22Rv1 (cell line): ENCODE data around the gene SEMA5A.

ENCODE experiments used
- H3K27ac ChIP-seq: fragments of 450-650 bp; 2 replicates; pipeline ENCODE4 v1.5.1; 2017
- ZFX ChIP-seq: fragments of 450-650 bp; IDR thresholded peaks from 2 replicates; pipeline ENCODE4 v1.6.1; 2017; ENCODE audit warnings: antibody characterized with exemption, borderline replicate concordance
- TF ChIP-seq, protein P1 (sequence below): fragments of 450-650 bp; IDR thresholded peaks from 2 replicates; pipeline ENCODE4 v1.5.1; 2017; ENCODE audit warnings: mild to moderate bottlenecking

Gene SEMA5A

DNA sequence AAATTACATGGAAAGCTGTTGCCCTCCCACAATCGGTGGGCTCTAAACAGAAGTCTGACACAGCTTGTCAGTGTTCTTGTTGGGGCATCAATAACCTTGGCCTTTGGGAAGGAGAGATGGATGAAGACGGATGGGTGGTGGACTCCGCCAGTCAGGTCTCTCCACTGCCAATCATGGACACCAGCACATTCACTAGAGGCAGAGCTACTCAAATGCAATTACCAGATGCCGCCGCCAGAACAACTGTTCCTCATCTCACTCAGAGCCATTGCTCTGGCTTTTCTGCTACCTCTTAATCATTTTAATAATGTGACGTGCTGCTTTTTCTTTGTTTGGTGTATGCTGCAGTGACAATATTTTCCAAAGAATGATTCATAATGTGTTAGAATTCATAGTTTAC is 27.9 kb upstream of the SEMA5A start:
- H3K27ac ChIP-seq: no peak overlapping the region
- TF ChIP-seq, protein P1, sequence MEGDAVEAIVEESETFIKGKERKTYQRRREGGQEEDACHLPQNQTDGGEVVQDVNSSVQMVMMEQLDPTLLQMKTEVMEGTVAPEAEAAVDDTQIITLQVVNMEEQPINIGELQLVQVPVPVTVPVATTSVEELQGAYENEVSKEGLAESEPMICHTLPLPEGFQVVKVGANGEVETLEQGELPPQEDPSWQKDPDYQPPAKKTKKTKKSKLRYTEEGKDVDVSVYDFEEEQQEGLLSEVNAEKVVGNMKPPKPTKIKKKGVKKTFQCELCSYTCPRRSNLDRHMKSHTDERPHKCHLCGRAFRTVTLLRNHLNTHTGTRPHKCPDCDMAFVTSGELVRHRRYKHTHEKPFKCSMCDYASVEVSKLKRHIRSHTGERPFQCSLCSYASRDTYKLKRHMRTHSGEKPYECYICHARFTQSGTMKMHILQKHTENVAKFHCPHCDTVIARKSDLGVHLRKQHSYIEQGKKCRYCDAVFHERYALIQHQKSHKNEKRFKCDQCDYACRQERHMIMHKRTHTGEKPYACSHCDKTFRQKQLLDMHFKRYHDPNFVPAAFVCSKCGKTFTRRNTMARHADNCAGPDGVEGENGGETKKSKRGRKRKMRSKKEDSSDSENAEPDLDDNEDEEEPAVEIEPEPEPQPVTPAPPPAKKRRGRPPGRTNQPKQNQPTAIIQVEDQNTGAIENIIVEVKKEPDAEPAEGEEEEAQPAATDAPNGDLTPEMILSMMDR: no peak
- no peak for TF ChIP-seq ZFX

DNA sequence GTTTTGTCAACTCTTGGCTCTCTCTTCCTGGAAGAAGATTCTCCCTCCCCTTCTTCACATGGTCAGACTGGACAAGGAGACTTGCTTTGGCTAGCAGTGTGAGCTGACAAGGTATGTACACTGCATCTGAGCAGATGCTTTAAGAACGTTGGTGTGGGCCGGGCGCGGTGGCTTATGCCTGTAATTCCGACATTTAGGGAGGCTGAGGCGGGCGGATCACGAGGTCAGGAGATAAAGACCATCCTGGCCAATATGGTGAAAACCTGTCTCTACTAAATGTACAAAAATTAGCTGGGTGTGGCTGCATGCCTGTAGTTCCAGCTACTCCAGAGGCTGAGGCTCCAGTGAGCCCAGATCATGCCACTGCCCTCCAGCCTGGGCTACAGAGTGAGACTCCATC is 26.4 kb upstream of the SEMA5A start:
- TF ChIP-seq, protein P1: no peak
- H3K27ac ChIP-seq: no peak overlapping the region

DNA sequence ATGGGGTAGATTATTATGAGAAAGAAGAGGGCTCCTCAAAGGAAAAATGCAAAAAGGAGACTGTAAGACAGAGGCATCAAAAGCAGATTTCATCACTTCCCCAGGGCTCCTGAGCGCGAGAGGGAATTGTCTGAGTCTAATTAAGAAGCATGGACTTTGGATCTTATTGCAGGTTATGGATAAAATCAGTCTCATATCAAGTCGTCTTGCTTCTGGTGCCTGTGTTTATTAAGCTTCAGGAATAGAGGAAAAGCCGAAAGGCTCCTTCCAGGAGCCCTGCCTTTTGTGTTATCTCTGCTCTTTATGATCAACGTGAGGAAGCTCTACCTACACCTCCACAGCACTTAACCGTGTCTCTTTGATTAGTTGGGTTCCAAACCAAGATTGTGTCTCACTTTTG is 25.0 kb upstream of the SEMA5A start:
- TF ChIP-seq, protein P1: no peak
- no peak for TF ChIP-seq ZFX
- no peak overlapping the region for H3K27ac ChIP-seq

DNA sequence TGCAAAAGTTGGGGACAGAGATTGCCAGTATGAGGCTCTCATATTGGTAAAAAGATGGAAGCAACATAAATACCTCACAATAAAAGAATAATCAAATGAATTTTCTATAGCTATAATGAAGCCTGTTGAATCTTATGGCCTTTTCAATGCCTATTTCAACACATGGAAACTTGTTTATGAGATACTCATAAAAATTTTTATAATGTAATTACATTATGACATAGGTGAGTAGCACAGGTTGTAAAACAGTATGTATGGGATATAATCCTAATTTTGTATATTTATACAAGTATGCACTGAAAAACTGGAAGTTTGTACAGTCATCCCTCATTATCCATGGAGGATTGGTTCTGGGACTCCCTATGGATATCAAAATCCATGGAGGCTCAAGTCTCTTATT is 21.2 kb upstream of the SEMA5A start:
- no peak for TF ChIP-seq ZFX
- TF ChIP-seq, protein P1: no peak
- no peak overlapping the region for H3K27ac ChIP-seq

DNA sequence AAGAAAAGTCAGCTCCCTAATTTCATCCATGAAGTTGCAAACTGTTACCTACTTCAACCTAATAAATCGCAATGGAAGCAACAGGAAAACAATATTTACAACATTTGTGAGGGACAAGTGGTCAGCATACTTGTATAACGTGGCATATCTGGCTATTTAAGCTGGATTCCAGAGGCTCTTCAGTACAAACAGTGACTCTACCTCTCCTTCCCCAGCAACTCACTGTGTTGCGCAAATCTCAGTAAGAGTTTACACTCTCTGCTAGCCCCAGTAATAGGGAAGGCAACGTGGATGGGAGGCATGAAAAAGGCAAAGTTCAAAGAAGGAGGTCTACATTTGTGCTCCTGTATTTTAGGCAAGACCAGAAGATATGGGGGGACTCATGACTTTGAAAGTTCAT is 18.9 kb upstream of the SEMA5A start:
- TF ChIP-seq ZFX: no peak
- TF ChIP-seq, protein P1: no peak
- H3K27ac ChIP-seq: no peak overlapping the region

DNA sequence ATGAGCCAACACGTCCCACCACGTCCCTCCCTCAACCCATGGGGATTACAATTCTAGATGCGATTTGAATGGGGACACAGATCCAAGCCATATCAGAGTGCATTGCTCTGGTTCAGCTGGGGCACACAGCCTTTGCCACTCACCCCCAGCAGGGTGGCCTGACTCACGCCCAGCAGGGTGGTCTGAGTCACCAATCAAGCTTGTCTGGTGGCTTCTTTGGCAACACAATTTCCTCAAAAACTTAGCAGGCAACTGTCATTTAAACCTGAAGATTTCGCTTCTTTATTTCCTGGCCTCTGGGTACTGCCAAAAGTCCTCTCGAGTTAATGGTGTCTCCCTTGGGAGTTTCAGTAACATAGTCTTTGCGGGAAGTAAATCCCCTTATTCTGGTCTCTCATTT is 16.3 kb upstream of the SEMA5A start:
- H3K27ac ChIP-seq: no peak overlapping the region
- TF ChIP-seq, protein P1: no peak
- no peak for TF ChIP-seq ZFX

DNA sequence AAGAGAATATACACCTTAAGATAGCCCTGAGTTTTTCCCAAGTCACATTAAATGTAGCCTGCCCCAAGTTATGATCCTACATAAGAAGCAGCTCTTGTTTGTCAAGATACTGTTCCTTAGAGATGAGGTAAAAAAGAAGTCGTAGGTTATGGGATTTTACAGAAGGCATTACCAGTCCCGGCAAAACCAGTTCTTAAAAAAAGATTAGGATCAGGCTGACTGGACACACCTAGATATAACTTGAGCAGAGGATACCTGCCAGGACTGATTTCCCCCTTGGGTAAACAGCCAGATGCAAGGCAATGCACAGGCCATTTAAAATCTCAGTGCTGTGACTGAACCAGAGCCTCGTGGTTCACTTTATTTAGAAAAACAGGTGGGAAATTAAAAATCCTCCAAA is 14.1 kb upstream of the SEMA5A start:
- no peak overlapping the region for H3K27ac ChIP-seq
- TF ChIP-seq ZFX: no peak
- TF ChIP-seq, protein P1: no peak
